Small intestine (tissue), 16 donors: ENCODE measurements around the gene WIPF3. TPM values are rescaled to one million over a fixed set of nuclear protein-coding genes. Genes with fewer than 3 reads are reported as not detected.
A peak's percentile ranks its signal among the peaks of the same experiment; 100 is the strongest.

Experiments
- DNase-seq, 2 donors: peaks; one replicate each; pipeline versions ENCODE4 v3.0.0 to v3.0.0-alpha.2; 2013
- FAIRE-seq: peaks from 2 replicates; lab custom pipeline; 2012; peaks lifted over from hg19 to GRCh38; lab: Jason Lieb, UNC
- H3K27ac ChIP-seq, 3 donors: one replicate each; pipeline ENCODE4 v1.5.1; 2013; ENCODE audit warnings: low read length in 2 of 3, mild to moderate bottlenecking in 2 of 3, control low read depth in 1 of 3, inconsistent platforms in 1 of 3, low read depth in 1 of 3, moderate library complexity in 1 of 3
- H3K27me3 ChIP-seq, 3 donors: one replicate each; pipeline ENCODE4 v1.6.1; 2013; ENCODE audit warnings: low read length in 3 of 3, inconsistent platforms in 1 of 3; ENCODE audit not compliant: control insufficient read depth in 3 of 3, insufficient read depth in 3 of 3
- H3K36me3 ChIP-seq, 3 donors: one replicate each; pipeline ENCODE4 v1.6.1; 2013; ENCODE audit warnings: low read length in 3 of 3, inconsistent platforms in 1 of 3, low read depth in 1 of 3, mild to moderate bottlenecking in 1 of 3, moderate library complexity in 1 of 3; ENCODE audit not compliant: control insufficient read depth in 3 of 3, insufficient read depth in 2 of 3
- H3K4me1 ChIP-seq, 3 donors: one replicate each; pipeline ENCODE4 v1.6.1; 2013; ENCODE audit warnings: low read length in 2 of 3, inconsistent platforms in 1 of 3, low read depth in 1 of 3, mild to moderate bottlenecking in 1 of 3, moderate library complexity in 1 of 3; ENCODE audit not compliant: control insufficient read depth in 3 of 3, insufficient read depth in 2 of 3
- H3K4me3 ChIP-seq, 3 donors: one replicate each; pipeline ENCODE4 v1.5.1; 2013; ENCODE audit warnings: low read length in 3 of 3, control low read depth in 1 of 3, inconsistent platforms in 1 of 3, low read depth in 1 of 3, mild to moderate bottlenecking in 1 of 3, moderate library complexity in 1 of 3
- H3K9me3 ChIP-seq, 2 donors: one replicate each; pipeline ENCODE4 v1.6.1; 2013; ENCODE audit warnings: low read depth in 1 of 2, low read length in 1 of 2; ENCODE audit not compliant: control insufficient read depth in 2 of 2, insufficient read depth in 1 of 2
- WGBS, 3 donors: extraction: QIAGEN DNeasy Blood & Tissue Kit; methylation state at CpG; one replicate each; pipeline ENCODE4 v1.1.7; 2013; 5-methylcytosine and 5-hydroxymethylcytosine counted together
- long read RNA-seq, 10 donors: transcript quantifications; one replicate each; lab custom pipeline, GENCODE V29; 2026
- polyA plus RNA-seq, 4 donors: library from polyadenylated mRNA; stranded (reverse) in 3 of 4; unstranded in 1 of 4; fragments of 200-250 nt in 3 of 4; fragments of 120-200 nt in 1 of 4; gene quantifications; one replicate each; pipeline versions ENCODE4 v1.2.1 to v1.2.3, GENCODE V29; 2013
- donor health status: healthy with polysubstance abuse.
- donor health status: control.
- donor health status: control.
- donor health status: Bipolar disorder and iron deficiency.
- donor health status: healthy.

WIPF3 gene, protein sequence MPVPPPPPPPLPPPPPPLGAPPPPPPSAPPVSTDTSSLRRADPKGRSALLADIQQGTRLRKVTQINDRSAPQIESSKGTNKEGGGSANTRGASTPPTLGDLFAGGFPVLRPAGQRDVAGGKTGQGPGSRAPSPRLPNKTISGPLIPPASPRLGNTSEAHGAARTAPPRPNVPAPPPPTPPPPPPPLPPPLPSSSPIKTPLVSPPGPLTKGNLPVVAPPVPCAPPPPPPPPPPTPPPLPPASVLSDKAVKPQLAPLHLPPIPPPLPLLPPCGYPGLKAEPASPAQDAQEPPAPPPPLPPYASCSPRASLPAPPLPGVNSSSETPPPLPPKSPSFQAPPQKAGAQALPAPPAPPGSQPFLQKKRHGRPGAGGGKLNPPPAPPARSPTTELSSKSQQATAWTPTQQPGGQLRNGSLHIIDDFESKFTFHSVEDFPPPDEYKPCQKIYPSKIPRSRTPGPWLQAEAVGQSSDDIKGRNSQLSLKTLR
- polyA plus RNA-seq, result 10 to 100 TPM in 1 of 4 donors, 1 to 10 TPM in 3; 1.1 to 28.5 (median 1.7) TPM
- long read RNA-seq, donor 1, full-length matches to known transcripts, result 1 of 69 reads
- long read RNA-seq, donor 1, partial matches to known transcripts, result 68 of 69 reads
- long read RNA-seq, donor 1, other reads (novel, unspliced or antisense), result 0 of 69 reads
- long read RNA-seq, donor 2, result 0 reads
- long read RNA-seq, donor 3, partial matches to known transcripts, result 6 of 6 reads
- long read RNA-seq, donor 3, other reads (novel, unspliced or antisense), result 0 of 6 reads
- long read RNA-seq, donor 4, result 0 reads
- long read RNA-seq, donor 5, result 0 reads
- long read RNA-seq, donor 6, partial matches to known transcripts, result 6 of 6 reads
- long read RNA-seq, donor 6, other reads (novel, unspliced or antisense), result 0 of 6 reads
- long read RNA-seq, donor 7, result 0 reads
- long read RNA-seq, donor 8, result 0 reads
- long read RNA-seq, donor 9, result 0 reads
- long read RNA-seq, donor 10, result 0 reads

GRCh38 chr7:29806208-29806994 lies at the start of gene WIPF3:
Gene WIPF3, plus strand, starts transcription at chr7:29806508. Its CDS starts 28,217 bp downstream, at chr7:29834725.
- DNase-seq (peak; percentile 75 to 93), FAIRE-seq (no peak)
- no peaks in the 10 kb centered on the region for H3K9me3 ChIP-seq
- H3K36me3 ChIP-seq, result no peaks in the 10 kb centered on the region
- peaks cover 0 to 14% (median 3%) of the 10 kb centered on the region in 3 donors for H3K4me1 ChIP-seq
- 1 to 2% (median 2%) methylated on average over 51 to 99 of the region's 99 CpGs for WGBS, 3 donors
- peak within 1 kb of the TSS in 2 of 3 donors; percentile 27 to 79 for H3K27ac ChIP-seq
- H3K4me3 ChIP-seq, result peak within 1 kb of the TSS; percentile 8 to 64 (median 62)
- H3K27me3 ChIP-seq, result peaks cover 0 to 26% (median 11%) of the 10 kb centered on the region in 3 donors

DNA sequence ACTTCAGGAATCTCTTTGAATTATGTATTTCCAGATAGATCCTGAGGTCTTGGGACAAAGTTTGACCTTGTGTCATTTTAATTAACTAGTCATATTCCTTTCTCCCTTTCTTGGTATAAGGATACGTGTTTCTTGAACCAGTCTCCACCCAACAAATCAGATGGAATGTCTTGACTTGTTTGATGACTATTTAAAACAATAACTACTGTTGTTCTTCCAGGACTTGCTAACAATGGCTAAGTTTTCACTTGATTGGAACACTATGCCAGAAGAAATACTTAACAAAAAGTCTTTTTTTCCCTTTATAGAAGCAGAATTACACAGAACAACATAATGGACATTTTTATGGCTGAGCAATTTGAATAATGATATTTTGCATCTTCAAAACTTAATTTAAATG lies 43.0 kb upstream of the WIPF3 start:
- FAIRE-seq, result no peak
- Histone ChIP-seq H3K9me3 (no peaks in the 10 kb centered on the region), H3K27me3 (peaks cover 0 to 5% (median 0%) of the 10 kb centered on the region in 3 donors), H3K27ac (no peak overlapping the region), H3K36me3 (no peaks in the 10 kb centered on the region), H3K4me3 (no peak overlapping the region), H3K4me1 (no peaks in the 10 kb centered on the region)
- DNase-seq, result no peak
- WGBS, 3 donors, result 59 to 71% (median 60%) methylated on average over 1 of the region's 1 CpG

DNA sequence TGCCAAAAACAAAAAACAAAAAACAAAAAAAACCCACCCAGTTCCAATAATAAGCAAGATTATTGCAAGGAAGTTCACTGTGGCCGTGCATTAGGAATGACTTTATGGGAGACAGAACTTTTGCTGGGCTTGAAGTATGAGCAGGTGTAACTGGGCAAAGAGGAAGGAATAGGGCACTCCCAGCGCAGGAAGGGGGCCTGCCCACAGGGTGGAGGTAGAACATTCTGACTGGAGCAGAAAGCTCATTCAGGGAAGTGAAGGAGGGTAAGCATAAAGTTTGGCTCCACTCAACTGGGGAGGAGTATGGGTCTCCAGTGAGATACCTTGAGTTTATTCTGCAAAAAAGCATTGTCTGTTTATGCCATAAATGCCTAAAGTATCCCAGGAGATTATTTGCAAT lies 42.1 kb upstream of the WIPF3 start:
- H3K27ac ChIP-seq, result no peak overlapping the region
- peak; percentile 6 to 47 for DNase-seq
- no peak for FAIRE-seq

DNA sequence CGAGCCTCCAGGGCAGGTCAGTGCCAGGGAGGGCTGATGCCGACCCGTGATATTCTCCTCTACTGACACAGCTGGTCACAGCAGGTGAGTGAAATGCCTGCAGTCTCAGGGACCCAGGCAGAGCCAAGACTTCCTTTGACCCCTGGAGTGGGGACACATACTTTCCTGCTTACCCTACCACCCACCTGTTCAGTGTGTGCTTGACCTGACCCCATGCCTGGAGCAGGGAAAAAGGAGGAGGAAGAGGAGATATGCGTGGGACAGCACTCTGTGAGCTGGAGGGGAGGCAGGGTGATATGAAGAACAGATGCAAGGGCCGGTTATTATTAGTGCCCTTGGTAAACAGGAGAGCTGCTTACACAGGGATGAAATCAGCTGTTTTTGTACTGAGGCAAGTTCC lies 40.8 kb upstream of the WIPF3 start:
- no peak overlapping the region for H3K27ac ChIP-seq
- WGBS, 3 donors, result 45 to 54% (median 49%) methylated on average over 5 of the region's 5 CpGs
- H3K4me1 ChIP-seq, result no peaks in the 10 kb centered on the region
- DNase-seq (no peak), FAIRE-seq (no peak)
- H3K27me3 ChIP-seq, result peaks cover 0 to 5% (median 0%) of the 10 kb centered on the region in 3 donors
- no peaks in the 10 kb centered on the region for H3K9me3 ChIP-seq
- no peak overlapping the region for H3K4me3 ChIP-seq
- H3K36me3 ChIP-seq, result no peaks in the 10 kb centered on the region

More for the DNA sequence above, 42.1 kb upstream of the WIPF3 start:
- 19 to 47% (median 22%) methylated on average over 2 of the region's 2 CpGs for WGBS, 3 donors
- Histone ChIP-seq H3K36me3 (no peaks in the 10 kb centered on the region), H3K4me1 (no peaks in the 10 kb centered on the region), H3K9me3 (no peaks in the 10 kb centered on the region), H3K27me3 (peaks cover 0 to 5% (median 0%) of the 10 kb centered on the region in 3 donors), H3K4me3 (no peak overlapping the region)

DNA sequence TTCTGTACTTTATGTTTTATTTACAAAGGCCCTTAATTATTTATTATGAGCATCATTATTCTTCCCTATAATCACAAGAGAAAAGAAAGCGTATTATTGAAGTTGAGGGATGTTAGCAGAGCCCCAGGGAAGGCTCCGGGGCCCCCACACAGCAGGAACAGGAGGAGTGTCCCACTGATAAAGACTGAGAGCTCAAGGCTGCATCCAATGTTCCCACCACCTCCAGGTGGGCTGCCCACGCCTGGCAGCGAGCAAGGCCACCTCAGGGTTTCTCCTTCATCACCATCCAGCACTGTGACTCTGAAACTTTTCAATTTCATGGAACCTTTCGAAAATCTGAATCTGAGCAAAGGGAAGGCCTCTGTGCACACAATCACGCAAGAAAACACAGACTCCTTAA lies 35.9 kb upstream of the WIPF3 start:
- H3K4me3 ChIP-seq, result no peak overlapping the region
- FAIRE-seq, result no peak

DNA sequence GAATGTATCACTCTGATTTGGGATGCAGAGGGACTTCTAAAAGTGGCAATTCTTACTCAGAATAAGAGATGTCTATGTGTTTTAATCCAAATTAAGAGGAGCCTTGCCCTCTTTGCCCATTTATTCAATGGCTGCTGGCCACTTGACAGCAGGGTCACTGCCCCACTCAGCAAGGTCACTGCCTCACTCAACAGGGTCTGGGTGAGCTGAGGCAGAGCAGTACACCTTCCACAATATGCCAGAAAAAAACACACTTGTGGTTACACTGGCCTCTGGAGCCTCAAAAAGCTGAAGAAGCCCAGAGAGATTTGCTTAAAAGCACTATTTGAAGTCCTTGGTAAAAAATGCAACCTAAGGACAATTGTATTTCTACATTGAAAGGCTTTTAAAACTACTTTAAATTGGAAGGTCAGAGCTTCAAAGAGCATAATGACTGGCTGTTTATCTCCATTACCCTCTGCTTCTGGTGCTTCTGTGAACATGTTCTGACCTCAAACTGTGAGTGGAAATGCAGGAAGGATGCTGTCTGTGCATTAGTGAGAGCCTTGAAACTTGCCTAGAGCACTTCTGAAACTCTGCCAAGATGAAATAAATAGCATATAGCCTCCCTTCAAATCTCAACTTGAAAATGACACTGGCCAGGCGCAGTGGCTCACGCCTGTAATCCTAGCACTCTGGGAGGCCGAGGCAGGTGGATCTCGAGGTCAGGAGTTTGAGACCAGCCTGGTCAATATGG lies 35.1 kb upstream of the WIPF3 start:
- WGBS, 3 donors, result 65 to 85% (median 80%) methylated on average over 4 of the region's 4 CpGs
- Histone ChIP-seq H3K27me3 (peaks cover 0 to 2% (median 0%) of the 10 kb centered on the region in 3 donors), H3K27ac (no peak overlapping the region), H3K4me1 (no peaks in the 10 kb centered on the region), H3K9me3 (no peaks in the 10 kb centered on the region), H3K4me3 (no peak overlapping the region), H3K36me3 (no peaks in the 10 kb centered on the region)
- FAIRE-seq, result no peak
- no peak for DNase-seq

More for the DNA sequence above, 35.9 kb upstream of the WIPF3 start:
- no peak for DNase-seq
- H3K4me1 ChIP-seq, result no peaks in the 10 kb centered on the region
- H3K27me3 ChIP-seq, result peaks cover 0 to 3% (median 0%) of the 10 kb centered on the region in 3 donors
- no peak overlapping the region for H3K27ac ChIP-seq
- no peaks in the 10 kb centered on the region for H3K9me3 ChIP-seq
- WGBS, 3 donors, result 86 to 87% (median 86%) methylated on average over 6 of the region's 6 CpGs
- no peaks in the 10 kb centered on the region for H3K36me3 ChIP-seq

DNA sequence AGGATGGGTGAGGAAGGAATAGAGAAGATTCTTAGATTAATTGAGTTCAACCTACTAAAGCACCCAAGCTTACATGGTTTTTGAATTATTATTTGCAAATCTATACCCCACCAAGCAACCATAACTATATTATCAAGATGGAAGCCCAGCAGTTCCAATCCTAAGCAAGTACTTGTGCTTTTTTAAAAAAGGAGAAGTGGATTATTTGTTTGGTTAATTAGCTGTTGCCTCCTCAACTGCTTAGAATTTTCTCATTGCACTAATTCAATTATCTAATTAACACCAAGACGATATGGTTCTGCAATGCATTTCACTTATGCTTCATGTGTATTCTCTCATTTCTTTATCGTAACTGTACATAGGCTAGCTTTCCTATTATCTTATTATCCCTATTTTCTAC lies 27.3 kb upstream of the WIPF3 start:
- Histone ChIP-seq H3K27ac (no peak overlapping the region), H3K4me1 (no peaks in the 10 kb centered on the region), H3K27me3 (peaks cover 0 to 6% (median 0%) of the 10 kb centered on the region in 3 donors), H3K9me3 (peaks cover 0 to 2% of the 10 kb centered on the region in 2 donors), H3K36me3 (no peaks in the 10 kb centered on the region), H3K4me3 (no peak overlapping the region)
- 89 to 92% (median 91%) methylated on average over 2 of the region's 2 CpGs for WGBS, 3 donors
- FAIRE-seq, result no peak
- DNase-seq, result no peak
